Measurements from ENCODE around the gene PHLDB1. TPM values are rescaled to one million over a fixed set of nuclear protein-coding genes. Genes with fewer than 3 reads are reported as not detected.

PHLDB1 gene
- total and polyA plus RNA-seq, 2 of the 8 experiments (the other 6 are each of a cell fraction or from before 2014, with no cell fraction given) = 53.9 to 74.8 TPM

DNA sequence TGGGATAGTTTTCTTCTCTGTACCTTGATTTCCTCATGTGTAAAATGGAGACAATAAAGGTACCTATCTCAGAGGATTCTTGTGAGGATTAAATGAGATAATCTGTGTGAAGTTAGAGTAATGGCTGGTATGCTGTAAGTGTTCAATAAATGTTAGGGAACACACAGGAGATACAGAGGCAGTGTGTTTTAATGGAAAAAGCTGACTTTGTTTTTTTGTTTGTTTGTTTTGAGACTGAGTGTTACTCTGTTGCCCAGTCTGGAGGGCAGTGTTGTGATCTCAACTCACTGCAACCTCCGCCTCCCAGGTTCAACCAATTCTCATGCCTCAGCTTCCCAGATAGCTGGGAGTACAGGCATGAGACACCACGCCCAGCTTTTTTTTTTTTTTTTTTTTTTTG, 37.7 kb upstream of the PHLDB1 start (continued):
- TF ChIP-seq USF2 (IDR thresholded peaks at IDR 0.05; ENCODE audit: low read length) = no peak
- TF ChIP-seq BCL11A (IDR thresholded peaks at IDR 0.05; ENCODE audit: low read depth in 2 of 2, low read length in 2 of 2) = no peak
- no peak for TF ChIP-seq CBX5 (IDR thresholded peaks at IDR 0.05; ENCODE audit: low read depth, low read length)

All from H1 (cell line).